Globus pallidus (tissue), 1 donor: Measurements from ENCODE around the gene CBX2.
A peak's percentile ranks its signal among the peaks of the same experiment; 100 is the strongest.

Experiments
- DNase-seq: peaks from one replicate; pipeline ENCODE4 v3.0.0-alpha.2; 2015; ENCODE audit warnings: low spot score

The CBX2 gene

GRCh38 chr17:79799538-79800324 lies 21.8 kb downstream of the CBX2 start:
- DNase-seq: no peak

- DNase-seq: no peak
Observed at GRCh38 chr17:79800325-79801155, 22.6 kb downstream of the CBX2 start.

GRCh38 chr17:79801156-79802038 lies 23.4 kb downstream of the CBX2 start:
- no peak for DNase-seq

GRCh38 chr17:79802039-79802735 lies 24.2 kb downstream of the CBX2 start:
- no peak for DNase-seq

GRCh38 chr17:79802736-79803420 lies 24.9 kb downstream of the CBX2 start:
- DNase-seq: no peak

- DNase-seq: no peak
Observed at GRCh38 chr17:79803421-79803996, 25.6 kb downstream of the CBX2 start.

GRCh38 chr17:79803997-79804855 lies 26.3 kb downstream of the CBX2 start:
- no peak for DNase-seq

- no peak for DNase-seq
Observed at GRCh38 chr17:79804856-79805696, 27.1 kb downstream of the CBX2 start.

GRCh38 chr17:79806446-79806760 lies 28.5 kb downstream of the CBX2 start:
- DNase-seq: no peak

GRCh38 chr17:79806863-79807720 lies 29.1 kb downstream of the CBX2 start:
- DNase-seq: no peak

- DNase-seq: no peak
Observed at GRCh38 chr17:79808763-79809529, 31.0 kb downstream of the CBX2 start.

- no peak for DNase-seq
Observed at GRCh38 chr17:79809530-79810129, 31.7 kb downstream of the CBX2 start.

GRCh38 chr17:79810130-79811010 lies 32.4 kb downstream of the CBX2 start:
- peak; percentile 72 for DNase-seq

GRCh38 chr17:79811011-79811867 lies 33.3 kb downstream of the CBX2 start:
- DNase-seq: peak; percentile 62

GRCh38 chr17:79811868-79812352 lies 34.0 kb downstream of the CBX2 start:
- DNase-seq: no peak
